Loucy (cell line): Measurements from ENCODE around the gene SLC35E3.

Experiments used
- H2AFZ ChIP-seq: fragments of 200-600 bp; sonication (generic); 2 replicates; pipeline ENCODE4 v1.6.0; 2016; ENCODE audit warnings: antibody characterized with exemption, mild to moderate bottlenecking, low read length, moderate library complexity
- H3F3A ChIP-seq: fragments of 200-600 bp; 2 replicates; pipeline ENCODE4 v1.6.0; 2016; ENCODE audit warnings: antibody characterized with exemption, low read depth, mild to moderate bottlenecking
- H3K27me3 ChIP-seq: fragments of 200-600 bp; sonication (generic); 2 replicates; pipeline ENCODE4 v1.6.1; 2014; ENCODE audit warnings: low read length, mild to moderate bottlenecking; ENCODE audit not compliant: insufficient read depth, poor library complexity, severe bottlenecking
- H3K36me3 ChIP-seq: fragments of 200-600 bp; sonication (generic); 2 replicates; pipeline ENCODE4 v1.6.1; 2016; ENCODE audit warnings: low read length; ENCODE audit not compliant: insufficient read depth
- H3K4me1 ChIP-seq: fragments of 200-600 bp; sonication (generic); 2 replicates; pipeline ENCODE4 v1.5.1; 2014; ENCODE audit warnings: low read length, mild to moderate bottlenecking; ENCODE audit not compliant: insufficient read depth, poor library complexity, severe bottlenecking
- H3K4me2 ChIP-seq: fragments of 200-600 bp; sonication (generic); 2 replicates; pipeline ENCODE4 v1.6.0; 2014; ENCODE audit warnings: antibody characterized with exemption, low read length, low read depth, mild to moderate bottlenecking; ENCODE audit not compliant: poor library complexity, severe bottlenecking
- H3K4me3 ChIP-seq: fragments of 200-600 bp; sonication (generic); 2 replicates; pipeline ENCODE4 v1.5.1; 2014; ENCODE audit warnings: low read length, mild to moderate bottlenecking, mixed read lengths; ENCODE audit not compliant: poor library complexity, severe bottlenecking
- H3K79me2 ChIP-seq: fragments of 200-600 bp; sonication (generic); 2 replicates; pipeline ENCODE4 v1.6.1; 2014; ENCODE audit warnings: low read length; ENCODE audit not compliant: insufficient read depth
- H3K9ac ChIP-seq: fragments of 200-600 bp; sonication (generic); 2 replicates; pipeline ENCODE4 v1.6.0; 2014; ENCODE audit warnings: mild to moderate bottlenecking, low read depth, low read length, moderate library complexity; ENCODE audit not compliant: poor library complexity, severe bottlenecking
- H3K9me2 ChIP-seq: fragments of 200-600 bp; sonication (generic); replicated peaks from 2 replicates; pipeline ENCODE4 v1.6.1; 2016; ENCODE audit warnings: low read depth, low read length, mixed read lengths
- H3K9me3 ChIP-seq: fragments of 200-600 bp; sonication (generic); 2 replicates; pipeline ENCODE4 v1.6.1; 2014; ENCODE audit warnings: mild to moderate bottlenecking, antibody characterized with exemption, low read length, low read depth; ENCODE audit not compliant: insufficient read depth
- H4K20me1 ChIP-seq: fragments of 200-600 bp; sonication (generic); 2 replicates; pipeline ENCODE4 v1.6.0; 2014; ENCODE audit warnings: antibody characterized with exemption, low read length, mild to moderate bottlenecking; ENCODE audit not compliant: insufficient read depth, poor library complexity, severe bottlenecking
- EZH2phosphoT487 ChIP-seq: fragments of 200-600 bp; IDR thresholded peaks from 2 replicates; pipeline ENCODE4 v1.6.1; 2018; ENCODE audit warnings: antibody characterized with exemption, mild to moderate bottlenecking, moderate library complexity, borderline replicate concordance
- TF ChIP-seq, protein P1 (sequence below): fragments of 200-600 bp; sonication (generic); conservative IDR thresholded peaks from 2 replicates; pipeline ENCODE4 v1.5.1; 2014; ENCODE audit warnings: mild to moderate bottlenecking, antibody characterized with exemption, low read length

Gene SLC35E3

DNA sequence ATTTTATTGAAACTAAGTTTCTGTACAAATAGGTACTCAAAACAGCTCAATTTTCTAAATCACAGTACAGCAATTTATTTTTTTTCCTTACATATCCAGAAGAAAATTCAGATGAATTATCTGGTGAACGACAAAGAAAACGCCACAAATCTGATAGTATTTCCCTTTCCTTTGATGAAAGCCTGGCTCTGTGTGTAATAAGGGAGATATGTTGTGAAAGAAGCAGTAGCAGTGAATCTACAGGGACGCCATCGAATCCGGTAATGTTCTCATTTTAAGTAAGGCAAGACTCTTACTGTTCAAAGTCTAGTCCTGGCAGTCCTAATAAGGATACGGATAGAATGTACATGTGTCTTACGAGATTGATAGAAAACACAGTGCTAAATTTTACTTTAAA lies 82.7 kb downstream of the SLC35E3 start:
- Histone ChIP-seq H3K9me3 (no peaks in the 10 kb centered on the region), H3K36me3 (peaks cover 88% of the 10 kb centered on the region), H3K79me2 (peaks cover 4% of the 10 kb centered on the region; the same call in 1 of the 2 replicates), H2AFZ (no peak overlapping the region), H3K9me2 (no peaks in the 10 kb centered on the region), H3K9ac (no peak overlapping the region), H3F3A (peaks cover 9% of the 10 kb centered on the region; the same call in 1 of the 2 replicates), H3K4me2 (no peak overlapping the region), H3K4me1 (no peaks in the 10 kb centered on the region), H4K20me1 (peaks cover 21% of the 10 kb centered on the region), H3K4me3 (no peak overlapping the region), H3K27me3 (no peaks in the 10 kb centered on the region)
- no peak for TF ChIP-seq EZH2phosphoT487
- TF ChIP-seq, protein P1, sequence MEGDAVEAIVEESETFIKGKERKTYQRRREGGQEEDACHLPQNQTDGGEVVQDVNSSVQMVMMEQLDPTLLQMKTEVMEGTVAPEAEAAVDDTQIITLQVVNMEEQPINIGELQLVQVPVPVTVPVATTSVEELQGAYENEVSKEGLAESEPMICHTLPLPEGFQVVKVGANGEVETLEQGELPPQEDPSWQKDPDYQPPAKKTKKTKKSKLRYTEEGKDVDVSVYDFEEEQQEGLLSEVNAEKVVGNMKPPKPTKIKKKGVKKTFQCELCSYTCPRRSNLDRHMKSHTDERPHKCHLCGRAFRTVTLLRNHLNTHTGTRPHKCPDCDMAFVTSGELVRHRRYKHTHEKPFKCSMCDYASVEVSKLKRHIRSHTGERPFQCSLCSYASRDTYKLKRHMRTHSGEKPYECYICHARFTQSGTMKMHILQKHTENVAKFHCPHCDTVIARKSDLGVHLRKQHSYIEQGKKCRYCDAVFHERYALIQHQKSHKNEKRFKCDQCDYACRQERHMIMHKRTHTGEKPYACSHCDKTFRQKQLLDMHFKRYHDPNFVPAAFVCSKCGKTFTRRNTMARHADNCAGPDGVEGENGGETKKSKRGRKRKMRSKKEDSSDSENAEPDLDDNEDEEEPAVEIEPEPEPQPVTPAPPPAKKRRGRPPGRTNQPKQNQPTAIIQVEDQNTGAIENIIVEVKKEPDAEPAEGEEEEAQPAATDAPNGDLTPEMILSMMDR: no peak
